Endothelial cell of umbilical vein (primary cell): ENCODE results near the gene ALPL.

Experiments
- JUN ChIP-seq: IDR thresholded peaks from 2 replicates; pipeline ENCODE4 v1.6.1; 2011; ENCODE audit warnings: borderline replicate concordance, low read depth; ENCODE audit not compliant: insufficient read length, insufficient read depth
- POLR2AphosphoS5 ChIP-seq: IDR thresholded peaks from 2 replicates; pipeline ENCODE4 v1.6.1; 2012; ENCODE audit warnings: low read depth, mild to moderate bottlenecking, control low read depth, low read length, moderate library complexity; ENCODE audit not compliant: insufficient read depth
- TF ChIP-seq, protein P1 (sequence below), 2 donors: IDR thresholded peaks; 1 replicate in 1 of 2; 2 replicates in 1 of 2; pipeline ENCODE4 v1.5.1; 2011; ENCODE audit warnings: low read length in 2 of 2, mild to moderate bottlenecking in 2 of 2, moderate library complexity in 2 of 2, control low read depth in 1 of 2, inconsistent platforms in 1 of 2, low read depth in 1 of 2; ENCODE audit not compliant: insufficient read depth in 1 of 2; ENCODE audit errors: extremely low read depth in 1 of 2

DNA sequence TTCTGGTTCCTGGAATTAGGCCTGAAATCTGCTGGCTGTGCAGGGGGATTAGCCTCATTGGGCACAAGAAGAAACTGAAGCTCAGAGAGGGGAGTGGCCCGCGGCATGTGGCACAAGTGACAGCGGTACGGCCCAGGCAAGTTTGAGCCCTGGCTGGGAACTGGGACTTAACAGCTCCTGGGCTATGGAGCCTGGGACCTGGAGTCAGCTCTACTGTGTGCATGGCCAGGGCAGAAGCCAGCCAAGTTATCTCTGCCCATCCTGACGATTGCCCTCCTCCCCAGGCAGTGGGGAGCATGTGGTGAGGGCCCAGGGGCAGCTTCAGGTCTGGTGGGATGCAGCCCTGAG lies 61.3 kb downstream of the ALPL start:
- TF ChIP-seq, protein P1, sequence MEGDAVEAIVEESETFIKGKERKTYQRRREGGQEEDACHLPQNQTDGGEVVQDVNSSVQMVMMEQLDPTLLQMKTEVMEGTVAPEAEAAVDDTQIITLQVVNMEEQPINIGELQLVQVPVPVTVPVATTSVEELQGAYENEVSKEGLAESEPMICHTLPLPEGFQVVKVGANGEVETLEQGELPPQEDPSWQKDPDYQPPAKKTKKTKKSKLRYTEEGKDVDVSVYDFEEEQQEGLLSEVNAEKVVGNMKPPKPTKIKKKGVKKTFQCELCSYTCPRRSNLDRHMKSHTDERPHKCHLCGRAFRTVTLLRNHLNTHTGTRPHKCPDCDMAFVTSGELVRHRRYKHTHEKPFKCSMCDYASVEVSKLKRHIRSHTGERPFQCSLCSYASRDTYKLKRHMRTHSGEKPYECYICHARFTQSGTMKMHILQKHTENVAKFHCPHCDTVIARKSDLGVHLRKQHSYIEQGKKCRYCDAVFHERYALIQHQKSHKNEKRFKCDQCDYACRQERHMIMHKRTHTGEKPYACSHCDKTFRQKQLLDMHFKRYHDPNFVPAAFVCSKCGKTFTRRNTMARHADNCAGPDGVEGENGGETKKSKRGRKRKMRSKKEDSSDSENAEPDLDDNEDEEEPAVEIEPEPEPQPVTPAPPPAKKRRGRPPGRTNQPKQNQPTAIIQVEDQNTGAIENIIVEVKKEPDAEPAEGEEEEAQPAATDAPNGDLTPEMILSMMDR (IDR thresholded peaks at IDR 0.05; ENCODE audit: extremely low read depth in 1 of 2, insufficient read depth in 1 of 2, low read depth in 1 of 2, low read length in 2 of 2) = no peak
- TF ChIP-seq POLR2AphosphoS5 (no peak), JUN (no peak)
